ENCODE data around the gene TSC1. TPM values are rescaled to one million over a fixed set of nuclear protein-coding genes. Genes with fewer than 3 reads are reported as not detected.

Gene TSC1
- 19.8 and 29.7 TPM in 2 replicates for total RNA-seq

GRCh38 chr9:132944294-132945185 lies at the start of gene TSC1:
Gene TSC1 (minus strand): TSS chr9:132944616. CDS start chr9:132928872, 15,744 bp downstream.

GRCh38 chr9:132978451-132979131 lies 34.2 kb upstream of the TSC1 start, which contains the start of gene GFI1B:
Gene GFI1B (plus strand): TSS chr9:132978694. CDS start chr9:132986679, 7,985 bp downstream.

GRCh38 chr9:132878695-132879456 lies 65.5 kb downstream of the TSC1 start, which contains the start of gene SPACA9:
Gene SPACA9 (plus strand): TSS chr9:132878898. CDS start chr9:132883948, 5,050 bp downstream.

GRCh38 chr9:132877824-132878694 lies 66.4 kb downstream of the TSC1 start, which contains the start of gene AK8:
Gene AK8 (minus strand): TSS chr9:132878284. CDS start chr9:132878255, 29 bp downstream.

Other genes with a start within 250 kb of the TSC1 start
- gene AK8, start 66.3 kb downstream of the TSC1 start, total RNA-seq: 0.09 TPM in 2 replicates
- gene SPACA9, start 65.7 kb downstream of the TSC1 start, total RNA-seq: 1.3 and 1.4 TPM in 2 replicates
- gene GFI1B, start 34.1 kb upstream of the TSC1 start, total RNA-seq: not detected in 2 replicates
- gene GTF3C5, start 86.4 kb upstream of the TSC1 start, total RNA-seq: 42.4 and 50.9 TPM in 2 replicates
- gene CEL, start 117.4 kb upstream of the TSC1 start, total RNA-seq: 0.18 and 0.28 TPM in 2 replicates
- 30.6 and 30.9 TPM in 2 replicates for gene RALGDS, start 176.6 kb upstream of the TSC1 start, total RNA-seq
- gene GBGT1, start 219.3 kb upstream of the TSC1 start, total RNA-seq: 9.6 and 11.2 TPM in 2 replicates

Data from endothelial cell of coronary artery (primary cell).